Skeletal muscle tissue (tissue), 4 donors: Measurements from ENCODE around the gene CDT1. TPM values are rescaled to one million over a fixed set of nuclear protein-coding genes. Genes with fewer than 3 reads are reported as not detected.

Experiments
- H3K27ac ChIP-seq: one replicate; pipeline ENCODE4 v1.7.0; 2013; ENCODE audit warnings: mild to moderate bottlenecking, low read depth, low read length, inconsistent platforms
- H3K27me3 ChIP-seq, 3 donors: one replicate each; pipeline ENCODE4 v1.7.0; 2013; ENCODE audit warnings: low read length in 3 of 3; ENCODE audit not compliant: control insufficient read depth in 3 of 3, insufficient read depth in 3 of 3
- H3K36me3 ChIP-seq, 3 donors: one replicate each; pipeline ENCODE4 v1.7.0; 2013; ENCODE audit warnings: low read length in 3 of 3; ENCODE audit not compliant: control insufficient read depth in 3 of 3, insufficient read depth in 3 of 3
- H3K4me1 ChIP-seq, 3 donors: one replicate each; pipeline ENCODE4 v1.7.0; 2013; ENCODE audit warnings: low read length in 3 of 3, mild to moderate bottlenecking in 3 of 3; ENCODE audit not compliant: control insufficient read depth in 3 of 3, insufficient read depth in 3 of 3
- H3K4me3 ChIP-seq, 3 donors: one replicate each; pipeline ENCODE4 v1.7.0; 2013; ENCODE audit warnings: low read length in 3 of 3
- H3K9ac ChIP-seq, 3 donors: one replicate each; pipeline ENCODE4 v1.7.0; 2013; ENCODE audit warnings: low read length in 3 of 3, mild to moderate bottlenecking in 3 of 3, moderate library complexity in 2 of 3, low read depth in 1 of 3
- H3K9me3 ChIP-seq, 3 donors: one replicate each; pipeline ENCODE4 v1.7.0; 2013; ENCODE audit warnings: low read length in 3 of 3; ENCODE audit not compliant: control insufficient read depth in 3 of 3
- total RNA-seq: library from RNA; depleted of rRNA; stranded (reverse); fragments of >200 nt; gene quantifications from one replicate; pipeline ENCODE4 v1.2.3, GENCODE V29; 2014
- donor health status: Osteomylitis.

CDT1 gene
- total RNA-seq, 1 donor from 2014 or later, result 6.3 TPM

DNA sequence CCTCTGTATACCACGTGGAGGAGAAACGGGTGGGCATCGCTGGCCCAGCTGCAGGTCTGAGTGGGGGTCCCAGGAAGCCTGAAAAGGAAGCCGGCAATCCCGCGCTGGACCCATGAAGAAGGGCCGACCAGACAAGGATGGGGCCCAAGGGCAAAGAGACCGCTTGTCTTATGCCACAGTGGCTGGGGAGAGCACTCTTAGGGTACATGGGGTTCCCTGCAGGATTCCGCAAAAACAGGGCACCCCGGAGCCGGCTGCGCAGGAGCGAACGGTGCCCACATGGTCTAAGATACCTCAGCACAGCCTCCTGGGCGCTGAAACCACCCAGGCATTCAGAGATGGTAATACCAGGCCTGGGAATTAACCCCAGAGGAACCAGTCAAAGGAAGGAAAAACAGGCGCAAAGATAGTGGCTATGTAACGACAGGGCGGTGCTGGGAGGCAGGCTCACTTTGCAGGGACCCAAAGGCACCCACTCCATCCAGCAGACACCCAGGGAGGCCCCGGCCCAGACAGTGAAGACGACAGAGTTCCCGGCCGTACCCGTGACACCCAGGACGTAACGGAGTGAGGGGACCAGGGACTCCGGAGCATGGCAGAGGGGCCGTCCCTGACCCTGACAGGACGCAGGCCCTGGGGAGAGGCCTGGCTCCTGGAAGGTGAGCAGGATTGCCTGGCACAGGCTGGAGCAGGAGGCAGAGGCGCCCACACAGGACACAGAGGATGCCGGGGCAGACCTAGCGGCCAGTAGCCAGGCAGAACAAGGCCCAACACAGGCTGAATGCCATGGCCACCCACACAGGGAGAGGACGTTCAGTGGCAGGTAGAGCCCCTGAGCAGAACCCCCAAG is 28.8 kb upstream of the CDT1 start:
- no peak overlapping the region for H3K4me3 ChIP-seq
- no peaks in the 10 kb centered on the region for H3K9me3 ChIP-seq
- no peaks in the 10 kb centered on the region for H3K36me3 ChIP-seq
- H3K4me1 ChIP-seq, result peaks cover 40 to 43% (median 41%) of the 10 kb centered on the region in 3 donors
- no peak overlapping the region for H3K9ac ChIP-seq
- peaks cover 3 to 22% (median 14%) of the 10 kb centered on the region in 3 donors for H3K27me3 ChIP-seq
- no peak overlapping the region for H3K27ac ChIP-seq

DNA sequence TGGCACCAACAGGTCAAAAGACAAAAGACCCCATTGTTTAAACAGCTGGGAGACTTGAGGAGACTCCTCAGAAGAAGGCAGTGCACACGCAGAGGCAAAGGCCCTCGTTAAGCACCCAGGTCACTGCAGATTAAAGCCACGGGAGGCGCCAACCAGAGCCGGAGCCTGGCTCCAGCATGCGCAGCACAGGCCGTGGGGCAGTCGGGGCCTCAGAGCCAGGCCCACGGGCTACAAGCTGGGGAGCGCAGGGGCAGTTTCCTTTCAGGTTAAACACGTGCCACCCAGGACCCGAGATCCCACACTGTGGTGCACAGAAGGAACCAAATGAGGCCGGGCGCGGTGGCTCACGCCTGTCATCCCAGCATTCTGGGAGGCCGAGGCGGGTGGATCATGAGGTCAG is 27.8 kb upstream of the CDT1 start:
- no peaks in the 10 kb centered on the region for H3K9me3 ChIP-seq
- H3K4me3 ChIP-seq, result no peak overlapping the region
- peaks cover 3 to 14% (median 10%) of the 10 kb centered on the region in 3 donors for H3K27me3 ChIP-seq
- no peaks in the 10 kb centered on the region for H3K36me3 ChIP-seq
- H3K9ac ChIP-seq, result no peak overlapping the region
- H3K4me1 ChIP-seq, result peaks cover 36 to 41% (median 40%) of the 10 kb centered on the region in 3 donors
- no peak overlapping the region for H3K27ac ChIP-seq

DNA sequence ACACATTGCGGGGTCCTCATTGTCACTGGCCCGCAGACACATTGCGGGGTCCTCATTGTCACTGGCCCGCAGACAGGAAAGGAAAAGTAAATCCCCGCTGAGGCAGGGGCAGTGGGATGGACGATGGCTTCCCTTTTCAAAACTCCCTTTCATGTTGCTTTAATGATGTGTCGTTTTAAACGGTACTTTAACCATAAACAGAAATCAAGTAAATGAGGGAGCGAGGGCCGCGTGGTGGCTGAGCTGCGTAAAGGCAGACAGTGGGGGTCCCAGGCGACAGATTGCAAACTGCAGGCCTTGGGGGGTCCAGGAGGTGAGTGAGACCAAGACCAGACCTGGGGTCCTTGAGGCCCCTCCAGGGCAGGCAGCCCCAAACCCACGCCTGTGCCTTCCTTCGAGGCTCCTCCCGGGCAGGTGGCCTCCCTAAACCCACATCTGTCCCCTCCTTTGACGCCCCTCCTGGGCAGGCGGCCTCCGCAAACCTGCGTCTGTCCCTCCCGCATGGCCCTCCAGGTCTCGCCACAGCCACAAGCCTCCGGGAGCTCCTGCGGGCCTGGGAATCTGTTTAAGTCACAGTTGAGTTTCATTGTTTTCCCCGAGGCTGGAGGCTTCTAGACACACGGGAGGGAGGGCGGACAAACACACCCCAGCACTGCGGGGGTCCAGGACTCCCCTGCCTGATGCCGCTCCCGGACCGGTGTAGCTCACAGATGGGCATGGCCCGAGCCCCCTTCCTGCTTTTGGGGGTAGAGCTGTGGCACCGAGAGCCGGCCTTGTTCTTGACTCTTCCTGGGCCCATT is 25.9 kb upstream of the CDT1 start:
- H3K4me1 ChIP-seq, result peaks cover 23 to 51% (median 34%) of the 10 kb centered on the region in 3 donors
- H3K27me3 ChIP-seq, result peaks cover 3 to 16% (median 10%) of the 10 kb centered on the region in 3 donors
- H3K36me3 ChIP-seq, result no peaks in the 10 kb centered on the region
- no peak overlapping the region for H3K27ac ChIP-seq
- H3K4me3 ChIP-seq, result no peak overlapping the region
- no peaks in the 10 kb centered on the region for H3K9me3 ChIP-seq
- H3K9ac ChIP-seq, result no peak overlapping the region

DNA sequence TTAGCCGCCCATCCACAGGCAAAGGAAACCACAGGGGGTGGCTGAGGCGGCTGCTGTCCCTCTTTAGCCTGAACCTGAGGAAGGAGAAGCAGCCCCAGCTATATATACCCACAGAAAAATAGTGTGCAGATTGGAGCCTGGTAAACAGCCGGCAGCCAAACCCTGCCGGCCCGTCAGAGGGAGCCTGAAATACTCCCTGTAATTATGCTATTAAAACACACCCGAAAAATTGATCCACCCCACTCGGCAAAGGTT is 25.4 kb upstream of the CDT1 start:
- peaks cover 19 to 49% (median 31%) of the 10 kb centered on the region in 3 donors for H3K4me1 ChIP-seq

DNA sequence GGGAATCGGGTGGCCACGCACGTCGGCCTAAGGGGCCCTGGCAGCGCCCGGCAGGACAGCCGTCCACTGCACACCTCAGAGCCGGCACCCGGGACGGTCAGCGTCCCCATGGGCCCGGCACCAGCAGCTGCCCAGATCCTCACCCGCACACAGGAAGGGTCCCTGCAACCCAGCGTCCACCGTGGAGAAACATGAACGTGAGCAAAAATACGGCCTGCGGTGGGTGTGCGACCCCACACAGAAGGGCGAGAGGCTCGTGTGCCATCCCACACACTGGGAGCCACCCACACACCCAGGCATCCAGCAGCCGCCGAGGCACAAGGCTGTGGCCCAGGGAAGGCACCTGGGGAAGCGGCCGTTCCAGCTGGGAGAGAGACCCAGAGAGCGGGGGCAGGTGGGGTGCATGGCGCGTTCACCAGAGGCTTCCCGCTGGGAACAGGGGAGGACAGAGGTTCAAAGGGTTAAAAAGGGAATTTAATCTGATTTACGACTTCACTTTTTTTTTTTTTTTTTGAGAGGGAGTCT is 25.0 kb upstream of the CDT1 start:
- H3K4me1 ChIP-seq, result peaks cover 19 to 49% (median 28%) of the 10 kb centered on the region in 3 donors
- H3K4me3 ChIP-seq, result no peak overlapping the region
- no peaks in the 10 kb centered on the region for H3K9me3 ChIP-seq
- H3K27me3 ChIP-seq, result peaks cover 3 to 19% (median 10%) of the 10 kb centered on the region in 3 donors
- no peaks in the 10 kb centered on the region for H3K36me3 ChIP-seq
- no peak overlapping the region for H3K9ac ChIP-seq
- no peak overlapping the region for H3K27ac ChIP-seq

More for the DNA sequence above, 25.4 kb upstream of the CDT1 start:
- H3K9ac ChIP-seq, result no peak overlapping the region
- no peak overlapping the region for H3K4me3 ChIP-seq
- no peak overlapping the region for H3K27ac ChIP-seq
- H3K9me3 ChIP-seq, result no peaks in the 10 kb centered on the region
- no peaks in the 10 kb centered on the region for H3K36me3 ChIP-seq
- peaks cover 3 to 18% (median 10%) of the 10 kb centered on the region in 3 donors for H3K27me3 ChIP-seq

DNA sequence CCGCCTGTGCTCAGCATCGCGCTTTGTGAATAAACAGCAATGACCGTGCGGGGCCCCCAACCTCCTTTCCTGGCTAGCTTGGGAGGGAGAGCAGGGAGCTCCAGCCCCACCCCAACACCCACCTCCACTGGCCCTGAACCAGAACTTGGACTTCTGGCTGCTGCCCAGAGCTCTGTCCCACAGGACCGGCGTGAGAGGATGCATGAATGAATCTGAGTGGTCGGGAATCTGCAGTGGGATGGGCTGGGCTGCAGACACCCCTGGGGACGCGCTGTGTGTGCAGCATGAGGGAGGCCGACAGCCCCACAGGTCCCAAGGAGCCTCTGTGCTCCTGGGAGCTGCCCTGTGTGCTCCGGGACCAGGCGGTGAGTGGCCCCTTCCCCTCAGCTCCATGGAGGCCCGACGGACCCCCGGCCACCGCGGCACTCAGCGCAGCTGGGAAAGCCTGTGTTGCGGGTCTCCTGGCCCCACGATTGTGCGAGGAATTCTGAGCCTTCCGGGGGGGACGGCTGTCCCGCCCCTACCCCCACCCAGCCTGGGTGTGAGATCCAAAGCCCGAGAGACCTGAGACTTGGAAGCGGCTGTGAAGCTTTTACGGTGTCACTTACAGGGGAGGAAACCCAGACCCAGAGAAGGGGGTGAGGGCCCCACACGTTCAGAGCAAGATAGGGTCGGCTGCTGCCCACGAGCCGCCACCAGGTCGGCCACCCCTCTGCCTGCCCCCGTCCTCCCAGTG is 24.0 kb upstream of the CDT1 start:
- Histone ChIP-seq H3K9ac (no peak overlapping the region), H3K9me3 (no peaks in the 10 kb centered on the region), H3K36me3 (no peaks in the 10 kb centered on the region), H3K4me3 (no peak overlapping the region), H3K4me1 (peaks cover 16 to 45% (median 25%) of the 10 kb centered on the region in 3 donors), H3K27ac (no peak overlapping the region), H3K27me3 (peaks cover 3 to 20% (median 8%) of the 10 kb centered on the region in 3 donors)

DNA sequence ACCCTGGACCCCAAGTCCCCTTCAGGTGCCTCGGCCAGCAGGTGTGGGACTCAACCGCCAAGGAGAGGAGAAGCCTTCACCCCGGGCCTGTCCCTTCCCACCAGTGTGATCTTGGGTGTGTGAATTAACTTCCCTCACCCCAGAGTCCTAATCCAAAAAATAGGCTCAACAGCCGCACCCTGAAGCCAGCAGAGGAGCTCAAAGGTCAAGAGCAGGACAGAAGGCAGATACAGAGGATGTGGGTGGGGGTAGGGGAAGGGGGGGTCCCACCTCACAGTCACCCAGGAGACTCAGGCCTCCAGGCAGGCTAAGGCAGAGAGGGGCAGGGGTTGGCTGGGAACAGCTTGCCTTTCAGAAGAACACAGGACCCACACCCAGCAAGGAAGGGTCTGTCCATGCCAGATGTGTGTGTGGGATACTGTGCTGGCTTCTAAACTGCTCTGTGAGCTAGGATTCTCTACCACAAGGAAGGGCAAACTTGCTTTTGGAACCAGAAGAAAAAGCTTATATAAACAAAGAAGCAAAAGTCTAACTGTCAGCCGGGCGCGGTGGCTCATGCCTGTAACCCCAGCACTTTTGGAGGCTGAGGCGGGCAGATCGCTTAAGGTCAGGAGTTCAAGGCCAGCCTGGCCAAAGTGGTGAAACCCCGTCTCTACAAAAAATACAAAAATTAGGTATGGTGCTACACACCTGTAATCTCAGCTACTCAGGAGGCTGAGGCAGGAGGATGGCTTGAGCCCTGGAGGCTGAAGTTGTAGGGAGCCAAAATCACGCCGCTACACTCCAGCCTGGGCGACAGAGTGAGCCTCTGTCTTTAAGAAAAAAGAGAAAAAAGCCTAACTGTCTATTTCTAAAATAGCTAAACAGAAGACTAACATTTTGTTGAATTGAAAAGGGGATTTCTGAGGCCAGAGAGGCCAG is 23.2 kb upstream of the CDT1 start:
- no peak overlapping the region for H3K9ac ChIP-seq
- peaks cover 3 to 20% (median 4%) of the 10 kb centered on the region in 3 donors for H3K27me3 ChIP-seq
- H3K36me3 ChIP-seq, result no peaks in the 10 kb centered on the region
- no peaks in the 10 kb centered on the region for H3K9me3 ChIP-seq
- peaks cover 16 to 44% (median 24%) of the 10 kb centered on the region in 3 donors for H3K4me1 ChIP-seq
- H3K27ac ChIP-seq, result no peak overlapping the region
- H3K4me3 ChIP-seq, result no peak overlapping the region

DNA sequence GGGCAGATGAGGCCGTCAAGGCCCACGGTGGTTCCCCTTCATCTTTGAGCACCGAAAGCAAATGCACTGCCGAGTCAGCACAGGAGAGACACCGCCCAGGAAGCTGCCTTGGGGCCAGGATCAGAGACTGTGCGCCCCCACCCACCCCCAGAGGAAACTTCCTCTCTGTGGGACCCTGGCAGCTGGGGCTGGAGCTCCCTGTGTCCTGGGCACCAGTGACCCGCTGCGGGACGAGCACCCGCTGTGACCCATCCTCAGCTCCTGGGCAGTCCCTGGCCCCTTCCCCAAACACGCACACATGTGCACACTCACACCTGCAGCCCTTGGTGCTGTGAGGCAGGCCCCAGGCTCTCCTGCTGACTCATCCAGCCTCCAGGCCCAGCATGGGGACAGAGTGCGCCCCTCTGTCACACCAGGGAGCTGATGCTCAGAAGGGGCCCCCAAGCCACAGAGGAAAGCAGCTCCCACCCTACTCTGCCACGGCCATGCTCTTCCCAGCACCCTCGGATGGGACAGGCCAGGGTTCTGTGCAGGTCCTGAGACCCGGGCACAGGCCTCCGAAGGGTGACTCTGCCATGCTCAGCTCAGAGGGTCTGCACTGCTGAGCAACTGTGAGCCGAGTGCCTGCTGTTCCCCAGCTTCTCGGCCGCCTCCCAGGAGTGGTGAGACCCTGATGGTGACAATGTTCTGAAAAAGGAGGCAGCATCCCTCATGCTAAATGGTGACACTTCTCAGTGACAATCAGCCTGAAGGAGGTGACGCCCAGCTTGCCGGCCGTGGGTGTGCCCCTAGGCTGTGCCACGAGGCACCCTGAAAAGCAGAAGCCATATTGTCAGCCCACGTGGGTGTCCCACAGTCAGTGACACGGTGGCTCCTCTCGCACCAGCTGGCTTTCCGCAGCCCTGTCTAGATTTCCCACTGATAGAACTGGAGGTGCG is 22.2 kb upstream of the CDT1 start:
- Histone ChIP-seq H3K4me1 (peaks cover 20 to 44% (median 24%) of the 10 kb centered on the region in 3 donors), H3K27me3 (peaks cover 3 to 24% (median 8%) of the 10 kb centered on the region in 3 donors), H3K4me3 (no peak overlapping the region), H3K36me3 (no peaks in the 10 kb centered on the region), H3K9ac (peak overlapping the region in 1 of 3 donors; percentile 3), H3K9me3 (no peaks in the 10 kb centered on the region), H3K27ac (no peak overlapping the region)
